Ishikawa (cell line): ENCODE results near the gene VTCN1.

Source experiments
- CEBPB ChIP-seq: IDR thresholded peaks from 2 replicates; pipeline ENCODE4 v1.6.1; 2012
- CREB1 ChIP-seq: IDR thresholded peaks from 2 replicates; pipeline ENCODE4 v1.6.1; 2012; ENCODE audit warnings: low read depth
- EGR1 ChIP-seq: IDR thresholded peaks from 2 replicates; pipeline ENCODE4 v1.6.1; 2012
- EP300 ChIP-seq: IDR thresholded peaks from 2 replicates; pipeline ENCODE4 v1.6.1; 2012; ENCODE audit warnings: borderline replicate concordance
- FOXM1 ChIP-seq: IDR thresholded peaks from 2 replicates; pipeline ENCODE4 v1.6.1; 2012; ENCODE audit warnings: low read depth, borderline replicate concordance
- MAX ChIP-seq: IDR thresholded peaks from 2 replicates; pipeline ENCODE4 v1.6.1; 2012
- NFIC ChIP-seq: IDR thresholded peaks from 2 replicates; pipeline ENCODE4 v1.6.1; 2012
- RAD21 ChIP-seq: IDR thresholded peaks from 2 replicates; pipeline ENCODE4 v1.6.1; 2012; ENCODE audit warnings: low read depth
- REST ChIP-seq: IDR thresholded peaks from 2 replicates; pipeline ENCODE4 v1.6.1; 2012; ENCODE audit warnings: low read depth, mild to moderate bottlenecking
- TAF1 ChIP-seq: IDR thresholded peaks from 2 replicates; pipeline ENCODE4 v1.6.1; 2012; ENCODE audit warnings: low read depth, mild to moderate bottlenecking
- TCF12 ChIP-seq: IDR thresholded peaks from 2 replicates; pipeline ENCODE4 v1.6.1; 2012; ENCODE audit warnings: low read depth
- TEAD4 ChIP-seq: IDR thresholded peaks from 2 replicates; pipeline ENCODE4 v1.6.1; 2012
- USF1 ChIP-seq: IDR thresholded peaks from 2 replicates; pipeline ENCODE4 v1.6.1; 2012
- YY1 ChIP-seq: IDR thresholded peaks from 2 replicates; pipeline ENCODE4 v1.6.1; 2012; ENCODE audit warnings: low read depth
- ZBTB7A ChIP-seq: IDR thresholded peaks from 2 replicates; pipeline ENCODE4 v1.6.1; 2012; ENCODE audit warnings: low read depth

The VTCN1 gene

GRCh38 chr1:117176579-117176978 lies 34.1 kb downstream of the VTCN1 start:
- TF ChIP-seq REST: no peak
- no peak for TF ChIP-seq MAX
- no peak for TF ChIP-seq CEBPB
- TF ChIP-seq YY1: no peak
- TF ChIP-seq FOXM1: no peak
- no peak for TF ChIP-seq TAF1
- no peak for TF ChIP-seq TEAD4
- no peak for TF ChIP-seq EP300
- no peak for TF ChIP-seq USF1
- TF ChIP-seq TCF12: no peak

GRCh38 chr1:117174851-117175250 lies 35.9 kb downstream of the VTCN1 start:
- TF ChIP-seq CREB1 (no peak), REST (no peak), TAF1 (no peak), FOXM1 (no peak), NFIC (no peak), RAD21 (no peak), EP300 (no peak), ZBTB7A (no peak), CEBPB (no peak), MAX (no peak), YY1 (no peak), TCF12 (no peak), TEAD4 (no peak), EGR1 (no peak), USF1 (no peak)

GRCh38 chr1:117173691-117174090 lies 37.0 kb downstream of the VTCN1 start:
- TF ChIP-seq CEBPB: no peak

- no peak for TF ChIP-seq YY1
- TF ChIP-seq ZBTB7A: no peak
- TF ChIP-seq TAF1: no peak
- no peak for TF ChIP-seq REST
- TF ChIP-seq CEBPB: no peak
- no peak for TF ChIP-seq EP300
- no peak for TF ChIP-seq USF1
Observed at GRCh38 chr1:117173006-117173405, 37.7 kb downstream of the VTCN1 start.

- TF ChIP-seq TEAD4 (no peak), EP300 (no peak), TCF12 (no peak), EGR1 (no peak), YY1 (no peak), TAF1 (no peak), FOXM1 (no peak), ZBTB7A (no peak), USF1 (no peak), MAX (no peak), NFIC (no peak), REST (no peak), CEBPB (no peak), RAD21 (no peak), CREB1 (no peak)
Observed at GRCh38 chr1:117171900-117172511, 38.7 kb downstream of the VTCN1 start.
